HepG2 (cell line): ENCODE results near the gene AJUBA. TPM values are rescaled to one million over a fixed set of nuclear protein-coding genes. Genes with fewer than 3 reads are reported as not detected.

Source experiments
- CAMTA2 ChIP-seq: sonication (generic); formaldehyde crosslinking; IDR thresholded peaks from 2 replicates; pipeline ENCODE4 v1.4.0; 2020; ENCODE audit warnings: mild to moderate bottlenecking, missing genetic modification reagents, borderline replicate concordance
- CHCHD3 ChIP-seq: sonication (generic); formaldehyde crosslinking; IDR thresholded peaks from 2 replicates; pipeline ENCODE4 v1.8.0; 2022; ENCODE audit warnings: mild to moderate bottlenecking, missing genetic modification reagents, moderate library complexity
- FLYWCH1 ChIP-seq: sonication (generic); formaldehyde crosslinking; IDR thresholded peaks from 2 replicates; pipeline ENCODE4 v1.8.1; 2023; ENCODE audit warnings: mild to moderate bottlenecking, missing genetic modification reagents
- HOXA3 ChIP-seq: sonication (generic); formaldehyde crosslinking; IDR thresholded peaks from 2 replicates; pipeline ENCODE4 v1.5.0; 2020; ENCODE audit warnings: missing genetic modification reagents
- KMT2A ChIP-seq: sonication (generic); formaldehyde crosslinking; IDR thresholded peaks from 2 replicates; pipeline ENCODE4 v1.4.0; 2020; ENCODE audit warnings: missing genetic modification reagents
- MED8 ChIP-seq: sonication (generic); formaldehyde crosslinking; IDR thresholded peaks from 2 replicates; pipeline ENCODE4 v1.8.1; 2023; ENCODE audit warnings: mild to moderate bottlenecking, missing genetic modification reagents; ENCODE audit not compliant: insufficient replicate concordance
- NFKBIZ ChIP-seq: IDR thresholded peaks from 2 replicates; pipeline ENCODE4 v1.6.1; 2018; ENCODE audit warnings: missing genetic modification reagents, missing compliant biosample characterization
- POLR2AphosphoS5 ChIP-seq: IDR thresholded peaks from 2 replicates; pipeline ENCODE4 v1.6.1; 2012; ENCODE audit warnings: low read depth, low read length
- RBM22 ChIP-seq: fragments of 200-400 bp; formaldehyde crosslinking; optimal IDR thresholded peaks from 2 replicates; pipeline ENCODE3; 2017; ENCODE audit warnings: mild to moderate bottlenecking, low read length, moderate library complexity
- ZNF441 ChIP-seq: sonication (generic); formaldehyde crosslinking; IDR thresholded peaks from 2 replicates; pipeline ENCODE4 v1.7.0; 2021; ENCODE audit warnings: missing genetic modification reagents, borderline replicate concordance
- ZNF547 ChIP-seq: sonication (generic); formaldehyde crosslinking; IDR thresholded peaks from 2 replicates; pipeline ENCODE4 v1.5.1; 2020; ENCODE audit warnings: mild to moderate bottlenecking, missing genetic modification reagents
- ZNF615 ChIP-seq: sonication (generic); formaldehyde crosslinking; IDR thresholded peaks from 2 replicates; pipeline ENCODE4 v1.5.0; 2020; ENCODE audit warnings: mild to moderate bottlenecking, missing genetic modification reagents, borderline replicate concordance
- ZNF747 ChIP-seq: sonication (generic); formaldehyde crosslinking; IDR thresholded peaks from 2 replicates; pipeline ENCODE4 v1.8.1; 2023; ENCODE audit warnings: missing genetic modification reagents, mild to moderate bottlenecking, borderline replicate concordance
- polyA plus RNA-seq, 8 experiments: library from polyadenylated mRNA; depleted of rRNA in 3 of 8; stranded (reverse) in 7 of 8; unstranded in 1 of 8; fragments of >200 nt; fragmentation: Illumina TruSeq in 4 of 8; extraction: Trizol in 4 of 8; gene quantifications; 2 replicates each; pipeline versions ENCODE4 v1.2.1 to v1.2.3, GENCODE V29; 2011 to 2016; ENCODE audit warnings: low read depth in 4 of 8, missing spikeins in 1 of 8, mixed read lengths in 1 of 8; ENCODE audit not compliant: insufficient read depth in 1 of 8
- total RNA-seq, 5 experiments: library from RNA; depleted of rRNA; stranded (reverse); fragments of >200 nt; fragmentation: Illumina TruSeq; extraction: Trizol; gene quantifications; 2 replicates each; pipeline ENCODE4 v1.2.3, GENCODE V29; 2016; ENCODE audit warnings: low read depth in 1 of 5
- TF ChIP-seq, protein P1 (sequence below): sonication (generic); formaldehyde crosslinking; IDR thresholded peaks from 2 replicates; pipeline ENCODE4 v1.5.1; 2020; ENCODE audit warnings: mild to moderate bottlenecking, missing genetic modification reagents, moderate library complexity
- TF ChIP-seq, protein P2 (sequence below): sonication (generic); formaldehyde crosslinking; conservative IDR thresholded peaks from 2 replicates; pipeline ENCODE4 v1.8.0; 2022; ENCODE audit warnings: missing genetic modification reagents

The AJUBA gene
- total and polyA plus RNA-seq, 2 of the 13 experiments (the other 11 are each of a cell fraction or from before 2014, with no cell fraction given) = 157 to 241 TPM

DNA sequence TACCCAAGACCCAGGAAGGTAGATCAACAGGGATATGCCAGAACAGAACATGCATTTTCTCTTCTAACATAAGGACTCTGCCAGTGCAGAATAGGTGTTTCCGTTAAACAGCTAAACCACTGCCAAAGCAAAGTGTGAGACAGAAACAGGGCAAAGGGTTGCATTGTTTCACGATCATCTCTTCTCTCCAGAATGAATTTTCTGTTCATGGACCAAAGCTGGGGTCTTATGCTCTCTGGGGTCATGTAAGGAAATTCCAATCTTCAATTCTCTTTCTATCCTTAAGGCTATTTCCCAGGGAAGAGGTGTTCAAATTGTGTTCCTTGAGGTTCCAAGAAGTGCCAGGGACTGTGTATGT is 41.4 kb upstream of the AJUBA start (continued):
- TF ChIP-seq ZNF547 = 0 out of 2 replicates have a peak, but pooled peaks have one; percentile 10
- TF ChIP-seq, protein P1, sequence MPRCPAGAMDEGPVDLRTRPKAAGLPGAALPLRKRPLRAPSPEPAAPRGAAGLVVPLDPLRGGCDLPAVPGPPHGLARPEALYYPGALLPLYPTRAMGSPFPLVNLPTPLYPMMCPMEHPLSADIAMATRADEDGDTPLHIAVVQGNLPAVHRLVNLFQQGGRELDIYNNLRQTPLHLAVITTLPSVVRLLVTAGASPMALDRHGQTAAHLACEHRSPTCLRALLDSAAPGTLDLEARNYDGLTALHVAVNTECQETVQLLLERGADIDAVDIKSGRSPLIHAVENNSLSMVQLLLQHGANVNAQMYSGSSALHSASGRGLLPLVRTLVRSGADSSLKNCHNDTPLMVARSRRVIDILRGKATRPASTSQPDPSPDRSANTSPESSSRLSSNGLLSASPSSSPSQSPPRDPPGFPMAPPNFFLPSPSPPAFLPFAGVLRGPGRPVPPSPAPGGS (CRISPR knock-in tag) = 0 out of 2 replicates have a peak, but pooled peaks have one; percentile 17
- no peak for TF ChIP-seq KMT2A (CRISPR knock-in tag)
- no peak for TF ChIP-seq ZNF441 (CRISPR knock-in tag)
- no peak for TF ChIP-seq HOXA3 (CRISPR knock-in tag)
- TF ChIP-seq, protein P2, sequence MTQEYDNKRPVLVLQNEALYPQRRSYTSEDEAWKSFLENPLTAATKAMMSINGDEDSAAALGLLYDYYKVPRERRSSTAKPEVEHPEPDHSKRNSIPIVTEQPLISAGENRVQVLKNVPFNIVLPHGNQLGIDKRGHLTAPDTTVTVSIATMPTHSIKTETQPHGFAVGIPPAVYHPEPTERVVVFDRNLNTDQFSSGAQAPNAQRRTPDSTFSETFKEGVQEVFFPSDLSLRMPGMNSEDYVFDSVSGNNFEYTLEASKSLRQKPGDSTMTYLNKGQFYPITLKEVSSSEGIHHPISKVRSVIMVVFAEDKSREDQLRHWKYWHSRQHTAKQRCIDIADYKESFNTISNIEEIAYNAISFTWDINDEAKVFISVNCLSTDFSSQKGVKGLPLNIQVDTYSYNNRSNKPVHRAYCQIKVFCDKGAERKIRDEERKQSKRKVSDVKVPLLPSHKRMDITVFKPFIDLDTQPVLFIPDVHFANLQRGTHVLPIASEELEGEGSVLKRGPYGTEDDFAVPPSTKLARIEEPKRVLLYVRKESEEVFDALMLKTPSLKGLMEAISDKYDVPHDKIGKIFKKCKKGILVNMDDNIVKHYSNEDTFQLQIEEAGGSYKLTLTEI (CRISPR knock-in tag) = no peak
- TF ChIP-seq NFKBIZ (CRISPR knock-in tag) = no peak
- TF ChIP-seq MED8 = no peak
- TF ChIP-seq FLYWCH1 (CRISPR knock-in tag) = no peak
- no peak for TF ChIP-seq CHCHD3 (CRISPR knock-in tag)
- peak; percentile 72 for TF ChIP-seq RBM22
- no peak for TF ChIP-seq CAMTA2 (CRISPR knock-in tag)
- TF ChIP-seq ZNF615 (CRISPR knock-in tag) = peak; percentile 71; the same call in 1 of the 2 replicates
- peak; percentile 46 for TF ChIP-seq POLR2AphosphoS5
- no peak for TF ChIP-seq ZNF747 (CRISPR knock-in tag)
